CD4-positive, alpha-beta T cell treated with Interleukin-12 subunit alpha and Interleukin-12 subunit beta, for 1 hour (primary cell): ENCODE measurements around the gene MPG.

ENCODE experiments used
- DNase-seq: peaks from one replicate; pipeline ENCODE4 v3.0.0-alpha.2; 2020

Gene MPG

DNA sequence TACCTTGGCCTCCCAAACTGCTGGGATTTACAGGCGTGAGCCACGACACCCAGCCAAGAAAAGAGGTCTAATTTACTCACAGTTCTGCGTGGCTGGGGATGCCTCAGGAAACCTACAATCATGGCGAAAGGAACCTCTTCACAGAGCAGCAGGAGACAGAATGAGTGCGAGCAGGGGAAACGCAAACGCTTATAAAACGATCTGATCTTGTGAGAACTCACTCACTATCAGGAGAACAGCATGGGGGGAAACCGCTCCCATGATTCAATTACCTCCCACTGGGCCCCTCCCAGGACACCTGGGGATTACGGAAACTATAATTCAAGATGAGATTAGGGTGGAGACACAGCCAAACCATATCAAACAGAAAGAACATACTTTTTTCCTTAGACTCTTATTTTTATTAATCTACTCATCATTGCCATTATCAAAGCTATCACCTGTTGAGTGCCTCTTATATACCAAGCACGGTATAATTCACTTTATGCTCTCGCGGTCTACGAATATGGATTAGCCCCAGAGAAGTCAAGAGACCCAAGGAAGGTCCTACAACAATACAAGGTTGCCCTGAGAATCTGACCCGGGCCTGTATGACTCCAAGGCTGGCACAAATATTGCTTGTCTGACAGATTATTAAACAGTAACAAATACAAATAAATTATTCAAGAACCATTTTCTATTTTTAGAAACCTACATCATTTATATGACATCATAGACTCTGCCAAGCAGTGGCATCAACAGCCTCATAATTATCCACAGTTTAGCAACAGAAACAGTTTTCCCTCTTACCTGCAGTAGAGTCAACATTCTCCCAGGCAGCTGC lies 27.0 kb upstream of the MPG start:
- DNase-seq, result no peak

DNA sequence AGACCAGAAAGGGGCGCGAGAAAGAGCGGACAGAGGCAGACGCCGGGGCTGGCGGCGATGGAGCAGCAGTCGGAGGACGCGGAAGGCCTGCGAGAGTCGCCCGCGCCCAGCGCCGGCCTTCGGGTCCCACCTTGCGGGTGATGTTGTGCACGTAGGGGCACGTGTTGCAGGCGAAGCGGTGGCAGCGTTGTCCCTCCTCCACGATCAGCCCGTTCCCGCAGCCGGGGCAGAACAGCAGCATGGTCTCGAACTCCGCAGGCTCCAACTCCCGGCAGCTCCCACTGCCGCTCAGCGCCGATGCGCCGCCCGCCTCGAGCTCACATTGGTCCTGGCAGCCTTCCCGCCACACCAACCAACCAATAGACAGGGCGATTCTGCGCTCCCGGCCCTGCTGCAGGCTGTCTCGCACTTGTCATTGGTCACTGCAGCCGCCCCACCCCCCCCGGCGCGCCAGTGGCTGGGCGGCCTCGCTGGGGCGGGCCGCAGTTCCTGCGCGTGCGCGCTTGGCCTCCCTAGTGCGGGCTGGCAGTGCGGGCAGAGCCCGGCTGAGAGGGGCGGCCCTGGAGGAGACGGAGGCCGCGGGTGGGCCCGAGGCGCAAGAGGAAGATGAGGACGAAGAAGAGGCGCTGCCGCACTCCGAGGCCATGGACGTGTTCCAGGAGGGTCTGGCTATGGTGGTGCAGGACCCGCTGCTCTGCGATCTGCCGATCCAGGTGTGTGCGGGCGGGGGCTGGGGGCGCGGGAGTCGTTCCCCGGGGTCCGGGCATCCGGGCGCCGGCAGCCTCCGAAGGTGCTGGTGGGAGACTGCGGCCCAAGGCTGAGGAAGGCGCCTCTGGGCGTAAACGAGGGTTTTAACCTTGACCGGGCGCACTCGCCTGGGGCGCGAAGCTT lies 24.4 kb upstream of the MPG start, which contains the start of the genes POLR3K and SNRNP25:
Gene POLR3K (minus strand): TSS at position 263 of the 891 bp plus-strand sequence. CDS start 22 bp downstream, at position 241.
Gene SNRNP25 (plus strand): TSS at position 483 of the 891 bp plus-strand sequence. CDS start 189 bp downstream, at position 672.
- peak; percentile 98 for DNase-seq

DNA sequence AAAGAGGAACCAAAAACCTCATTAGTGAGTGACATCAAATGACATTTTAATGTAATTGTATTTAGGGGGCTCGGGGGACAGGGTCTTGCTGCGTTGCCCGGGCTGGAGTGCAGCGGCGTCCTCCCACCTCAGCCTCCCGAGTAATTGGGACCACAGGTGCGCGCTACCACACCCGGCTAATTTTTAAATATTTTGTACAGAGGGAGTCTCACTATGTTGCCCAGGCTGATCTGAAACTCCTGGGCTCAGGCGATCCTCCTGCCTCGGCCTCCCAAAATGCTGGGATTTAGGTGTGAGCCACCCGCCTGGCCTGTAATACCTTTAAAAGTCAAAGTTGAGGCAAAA lies 23.8 kb upstream of the MPG start:
- no peak for DNase-seq

DNA sequence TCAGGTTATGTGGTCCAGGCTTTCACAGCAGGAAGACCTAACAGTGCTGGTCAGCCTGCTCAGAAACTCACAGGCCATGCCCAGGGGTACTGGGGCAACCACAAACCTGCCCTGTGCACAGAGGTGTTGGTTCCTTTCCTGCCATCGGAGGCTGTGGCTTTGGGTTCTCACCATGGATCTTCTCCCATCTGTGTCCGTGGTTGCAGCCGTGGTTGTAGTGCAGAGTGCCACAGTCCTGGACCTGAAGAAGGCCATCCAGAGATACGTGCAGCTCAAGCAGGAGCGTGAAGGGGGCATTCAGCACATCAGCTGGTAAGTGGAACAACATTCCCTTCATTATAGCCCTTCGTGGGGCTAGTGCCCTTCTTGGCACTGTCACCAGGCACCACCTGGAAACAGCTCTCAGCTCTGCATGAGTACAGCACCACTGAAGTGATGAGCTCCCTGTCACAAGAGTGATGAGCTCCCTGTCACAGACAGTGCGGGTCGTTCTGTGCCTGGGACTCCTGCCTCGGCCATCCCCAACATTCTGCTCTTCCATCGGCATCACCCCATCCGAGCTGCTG lies 22.4 kb upstream of the MPG start:
- no peak for DNase-seq

DNA sequence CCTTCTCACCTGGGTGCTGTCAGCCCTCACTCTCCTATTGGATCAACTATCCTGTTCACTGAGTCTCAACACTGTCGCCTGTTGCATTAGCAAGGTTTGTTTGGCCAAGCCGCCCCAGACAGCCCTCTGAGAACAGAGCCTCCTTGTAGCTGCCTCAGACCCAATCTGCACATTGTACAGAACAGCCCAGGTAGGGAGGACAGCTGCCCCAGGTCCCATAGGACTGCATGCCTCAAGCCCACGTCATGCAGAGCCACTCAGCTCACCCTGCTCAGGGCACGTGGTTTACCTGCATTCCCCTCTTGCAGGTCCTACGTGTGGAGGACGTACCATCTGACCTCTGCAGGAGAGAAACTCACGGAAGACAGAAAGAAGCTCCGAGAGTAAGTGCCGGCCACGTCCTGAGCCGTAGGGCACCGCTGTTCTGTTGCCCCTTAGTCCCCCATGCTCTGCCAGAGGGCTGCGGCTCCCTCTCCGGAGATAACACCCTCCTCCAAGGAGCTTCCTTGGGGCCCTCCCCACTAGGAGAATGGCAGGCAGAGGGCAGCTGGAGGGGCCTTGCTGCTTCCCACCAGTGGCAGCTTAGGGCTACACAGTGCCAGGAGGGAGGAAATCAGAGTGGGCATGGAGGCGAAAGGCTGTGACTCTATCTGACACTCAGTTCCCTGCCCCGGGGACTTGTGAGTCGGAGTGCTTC lies 21.6 kb upstream of the MPG start:
- DNase-seq, result no peak

DNA sequence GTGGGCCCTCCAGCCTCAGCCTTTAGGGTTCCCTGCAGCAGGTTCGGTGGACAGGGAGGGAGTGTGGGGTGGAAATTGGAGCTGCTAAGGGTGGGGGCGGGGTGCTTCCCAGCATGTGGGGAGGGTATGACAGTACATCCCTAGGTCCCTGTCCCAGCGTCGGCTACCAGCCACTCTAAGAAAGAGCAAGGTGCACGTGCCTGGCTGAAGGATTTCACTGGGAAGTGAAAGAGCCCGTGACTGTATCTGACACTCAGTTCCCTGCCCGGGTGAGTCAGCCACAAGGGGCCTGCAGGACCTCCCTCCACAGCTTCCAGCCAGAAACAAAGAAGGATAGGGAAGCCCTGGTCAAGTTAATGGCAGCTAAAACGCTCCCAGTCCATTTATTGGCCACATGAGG lies 20.3 kb upstream of the MPG start:
- no peak for DNase-seq

DNA sequence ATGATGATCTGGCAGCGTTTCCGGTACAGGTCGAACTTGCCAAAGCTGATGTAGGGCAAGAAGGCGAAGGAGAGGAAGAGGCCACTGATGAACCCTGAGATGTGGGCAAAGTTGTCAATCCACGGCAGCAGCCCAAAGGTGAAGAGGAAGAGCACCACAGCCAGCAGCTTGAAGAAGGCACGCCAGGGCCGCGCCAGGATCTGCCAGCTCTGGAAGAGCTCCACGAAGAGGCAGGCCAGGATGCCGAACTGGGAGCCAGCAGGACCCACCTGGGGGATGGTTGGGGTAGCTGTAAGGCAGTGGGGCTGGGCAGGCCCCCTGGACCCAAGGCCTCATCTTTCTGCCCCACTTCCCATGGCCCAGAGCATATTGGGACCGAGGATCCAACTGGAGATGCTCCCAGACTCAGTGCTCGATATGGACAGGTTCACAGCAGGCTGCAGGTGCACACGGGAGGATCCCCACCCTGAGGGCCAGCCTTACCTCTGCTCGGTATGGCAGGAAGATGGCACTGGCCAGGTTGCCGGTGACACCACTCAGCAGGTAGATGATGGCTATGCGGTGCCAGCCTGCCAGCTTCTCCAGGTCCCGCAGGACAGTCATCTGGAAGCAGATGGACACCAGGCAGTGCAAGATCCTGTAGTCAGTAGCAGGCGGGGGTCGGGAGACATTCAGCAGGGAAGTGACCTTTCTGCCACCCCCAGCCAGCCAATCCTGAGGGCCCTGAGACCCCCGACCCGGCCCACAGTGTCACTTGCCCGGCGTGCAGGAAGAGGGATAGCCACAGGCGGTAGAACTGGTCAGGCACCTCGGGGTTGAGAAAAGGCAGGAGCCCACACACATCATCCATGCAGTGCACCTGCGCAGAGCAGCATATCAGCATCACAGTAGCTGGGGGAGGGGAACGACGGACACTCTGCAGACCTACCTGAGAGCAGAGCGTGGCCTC lies 19.3 kb upstream of the MPG start:
- no peak for DNase-seq

DNA sequence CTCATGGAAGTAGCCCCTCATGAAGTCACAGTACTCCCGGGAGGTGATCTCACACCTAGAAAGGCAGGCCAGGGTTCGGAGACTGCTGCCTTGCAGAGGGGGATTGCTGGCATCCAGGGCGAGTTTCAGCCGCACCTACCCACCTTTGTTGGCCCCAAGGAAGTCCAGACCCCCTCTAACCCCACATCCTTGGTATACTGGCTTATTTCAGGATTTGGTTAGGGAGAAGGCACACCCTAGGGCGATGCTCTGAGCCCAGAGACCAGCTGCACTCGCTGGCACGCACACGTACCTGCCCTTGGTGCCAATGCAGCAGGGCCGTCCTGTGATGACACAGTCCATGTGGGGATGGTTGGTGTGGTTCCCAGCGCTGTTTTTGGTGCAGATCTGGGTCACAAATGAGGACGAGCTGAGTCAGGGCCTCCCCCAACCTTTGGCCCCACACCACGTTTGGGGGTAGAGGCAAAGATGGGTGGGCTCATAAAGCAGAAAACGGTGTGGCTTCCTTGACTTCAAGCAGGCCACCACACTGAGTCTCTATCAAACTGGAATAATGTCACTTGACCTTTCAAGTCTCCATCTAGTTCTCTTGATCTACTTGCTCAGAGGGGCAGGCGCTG lies 18.5 kb upstream of the MPG start:
- DNase-seq, result no peak

DNA sequence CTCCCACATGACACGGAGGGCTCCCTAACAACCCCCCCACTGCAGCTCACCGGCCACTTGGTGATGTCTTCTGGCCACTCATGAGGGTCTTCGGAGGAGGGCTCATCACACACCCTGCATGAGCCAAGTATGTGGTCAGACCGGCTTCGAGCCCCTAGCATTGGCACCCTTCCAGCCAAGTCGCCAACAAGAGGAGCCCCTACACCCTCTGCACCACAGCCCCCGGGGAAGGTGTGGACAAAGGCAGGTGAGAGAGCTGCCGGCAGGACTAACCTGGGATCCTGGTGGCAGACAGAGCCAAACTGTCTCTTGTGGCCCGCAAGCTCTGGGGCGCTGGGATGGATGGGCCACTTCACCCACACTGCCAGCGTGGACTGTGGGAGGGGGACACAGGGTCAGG lies 17.9 kb upstream of the MPG start:
- DNase-seq, result no peak

DNA sequence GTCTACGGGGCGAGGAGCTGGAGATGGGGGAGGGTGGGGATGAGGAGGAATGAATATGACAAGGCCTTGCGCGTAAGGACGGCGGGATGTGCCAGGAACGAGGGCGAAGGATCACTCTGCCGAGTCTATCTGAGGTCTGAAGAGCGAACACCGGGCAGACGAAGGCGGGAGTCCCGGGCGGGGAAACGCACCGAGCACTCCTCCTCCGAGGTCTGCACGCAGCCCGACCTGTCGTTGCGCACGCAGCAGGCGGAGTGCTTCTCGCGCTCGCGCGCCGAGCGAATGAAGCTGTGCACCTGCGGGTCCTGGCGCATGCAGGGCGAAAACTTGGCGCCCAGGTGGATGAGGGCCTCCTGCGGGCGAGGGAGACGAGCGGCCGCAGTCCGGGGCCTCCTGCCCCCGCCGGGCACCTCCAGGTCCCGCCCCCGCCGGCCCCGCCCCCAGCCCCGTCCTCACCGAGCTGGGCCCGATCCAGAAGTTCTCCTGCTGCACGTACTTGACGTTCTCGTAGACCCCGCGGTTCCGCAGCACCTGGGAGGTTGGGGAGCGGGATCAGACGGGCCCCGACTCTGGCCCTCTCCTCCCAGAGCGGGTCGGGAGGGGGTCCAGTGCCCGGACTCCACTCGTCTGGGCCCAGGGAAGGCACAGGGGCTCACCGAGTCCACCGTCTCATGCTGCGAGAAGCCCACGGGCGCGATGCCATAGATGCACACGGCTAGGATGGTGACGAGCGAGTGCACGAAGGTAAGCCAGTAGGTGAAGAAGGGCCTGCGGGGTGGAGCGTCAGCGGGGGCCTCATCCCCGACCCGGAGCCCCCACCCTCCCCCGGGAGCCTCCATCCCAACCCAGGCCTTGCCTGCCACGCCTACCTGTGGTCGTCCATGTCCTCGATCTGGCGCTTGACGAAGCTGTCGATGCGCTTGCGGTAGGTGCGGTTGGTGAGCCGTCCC lies 16.8 kb upstream of the MPG start:
- no peak for DNase-seq

DNA sequence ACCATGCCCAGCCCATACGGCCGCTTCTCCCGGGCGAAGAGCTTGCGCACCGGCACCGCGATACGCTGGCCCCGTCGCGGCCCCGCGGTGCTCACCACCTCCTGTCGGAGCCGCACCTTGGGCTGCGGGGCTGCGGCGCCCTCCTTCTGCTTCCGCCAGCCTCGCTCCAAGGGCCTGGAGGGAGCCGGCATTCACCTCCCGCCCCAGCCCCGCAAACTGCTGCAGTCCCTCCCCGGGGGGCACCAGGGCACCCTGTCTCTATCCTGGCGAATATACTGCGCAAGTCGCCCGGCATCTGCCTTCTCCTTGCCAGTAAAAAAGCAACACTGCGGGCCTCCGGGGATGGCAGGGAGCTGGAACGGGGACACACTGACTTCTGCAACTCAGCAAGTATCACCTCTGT lies 16.1 kb upstream of the MPG start:
- no peak for DNase-seq

DNA sequence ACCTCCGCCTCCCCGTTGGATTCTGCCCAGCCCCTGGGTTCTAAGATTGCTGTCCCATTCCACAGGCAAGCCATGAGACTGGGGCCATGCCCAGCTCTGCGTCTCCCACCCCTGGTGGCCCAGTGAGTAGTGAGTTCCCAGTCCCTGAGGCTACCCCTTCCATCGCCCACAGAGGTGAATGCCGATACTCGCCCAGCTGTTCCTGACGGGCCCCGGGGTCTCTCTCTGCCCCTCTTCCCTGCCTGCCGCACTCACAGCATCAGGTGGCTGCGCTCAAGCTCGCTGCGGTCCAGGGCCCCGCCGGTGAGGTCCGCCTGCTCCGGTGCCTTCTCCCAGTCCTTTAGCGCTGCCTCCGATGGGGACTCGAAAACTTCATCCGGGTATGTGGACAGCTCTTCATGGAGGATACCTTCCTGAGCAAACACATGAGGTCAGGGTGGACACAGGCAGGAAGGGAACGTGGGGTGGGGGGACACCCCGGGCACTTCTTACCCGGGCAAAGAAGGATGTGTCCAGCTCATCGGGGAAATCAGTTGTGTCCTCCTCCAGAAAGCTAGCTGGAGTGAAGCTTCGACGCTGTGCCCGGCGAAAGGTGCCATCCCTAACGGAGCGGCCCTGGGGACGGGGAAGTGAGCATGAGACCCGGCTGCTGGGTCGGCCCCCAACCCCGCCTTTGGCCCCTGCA lies 15.6 kb upstream of the MPG start:
- no peak for DNase-seq

DNA sequence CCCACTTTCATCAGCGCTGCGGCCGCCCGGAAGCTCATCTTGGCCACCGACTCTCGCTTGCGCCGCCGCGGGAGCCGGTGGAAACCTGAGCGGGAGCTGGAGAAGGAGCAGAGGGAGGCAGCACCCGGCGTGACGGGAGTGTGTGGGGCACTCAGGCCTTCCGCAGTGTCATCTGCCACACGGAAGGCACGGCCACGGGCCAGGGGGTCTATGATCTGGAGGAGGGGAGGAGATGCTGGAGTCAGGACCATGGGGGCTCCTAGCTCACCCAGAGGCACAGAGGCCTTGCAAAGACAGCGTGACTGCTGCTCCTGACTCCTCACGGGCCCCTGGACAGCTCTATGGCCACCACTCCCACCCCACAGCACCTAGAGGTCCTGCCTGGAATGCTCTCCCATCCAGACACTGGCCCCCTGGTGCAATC lies 15.0 kb upstream of the MPG start:
- no peak for DNase-seq

DNA sequence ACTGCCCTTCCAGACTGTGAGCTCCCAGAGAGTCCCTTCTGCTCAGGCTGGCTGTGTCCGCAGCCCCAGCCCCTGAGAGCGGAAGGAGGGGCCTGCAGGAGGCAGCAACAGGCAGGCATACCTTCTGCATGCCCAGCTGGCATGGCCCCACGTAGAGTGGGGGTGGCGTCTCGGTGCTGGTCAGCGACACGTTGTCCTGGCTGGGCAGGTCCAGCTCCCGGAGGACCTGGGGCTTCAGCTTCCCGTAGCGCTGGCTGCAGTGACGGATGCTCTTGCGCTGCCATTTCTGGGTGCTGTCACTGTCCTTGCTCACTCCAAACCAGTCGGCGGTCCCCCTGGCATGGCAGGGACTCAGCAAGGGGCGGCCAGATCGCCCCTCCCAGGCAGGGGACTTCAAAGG lies 14.6 kb upstream of the MPG start:
- no peak for DNase-seq

DNA sequence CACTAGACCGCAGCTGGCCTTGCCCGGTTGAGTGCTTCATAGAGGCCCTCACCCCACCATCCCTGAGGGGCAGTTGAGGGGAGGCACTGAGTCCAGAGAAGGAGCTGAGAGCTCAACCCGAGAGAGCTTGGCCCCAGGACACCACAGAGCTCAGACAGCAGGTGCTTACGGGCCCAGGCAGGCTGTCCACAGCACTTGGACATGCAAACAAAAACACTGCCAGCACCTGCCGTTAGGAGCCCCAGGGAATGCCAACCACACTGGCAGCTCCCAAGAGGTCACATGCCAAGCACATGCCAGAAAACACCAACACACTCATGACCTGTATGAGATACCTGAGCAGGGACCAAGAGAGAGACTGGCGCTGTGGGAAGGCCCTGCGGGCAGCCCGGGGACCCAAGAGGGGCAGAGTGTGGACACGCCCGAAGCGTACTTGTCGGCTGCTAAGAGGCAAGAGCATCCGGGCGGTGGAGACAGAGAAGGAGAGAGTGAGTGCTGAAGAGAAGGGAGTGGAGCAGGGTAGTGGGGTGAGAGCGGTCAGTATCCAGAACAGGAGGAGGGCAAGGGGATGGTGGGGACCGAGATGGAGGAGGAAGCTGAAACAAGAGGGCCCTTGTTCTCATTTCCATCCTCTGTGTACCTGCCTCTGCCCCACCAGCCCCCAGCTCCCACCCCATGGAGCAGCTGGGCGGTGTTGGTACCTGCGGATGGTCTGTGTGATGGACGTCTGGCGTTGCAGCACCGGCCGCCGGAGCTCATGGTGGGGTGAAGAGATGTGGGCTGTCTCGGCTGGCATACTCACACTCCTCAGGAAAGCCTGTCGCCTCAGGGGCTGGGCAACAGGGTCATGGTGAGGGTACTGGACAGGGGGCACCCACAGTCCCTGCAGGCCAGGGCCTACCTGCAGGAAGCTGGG lies 13.8 kb upstream of the MPG start:
- no peak for DNase-seq

DNA sequence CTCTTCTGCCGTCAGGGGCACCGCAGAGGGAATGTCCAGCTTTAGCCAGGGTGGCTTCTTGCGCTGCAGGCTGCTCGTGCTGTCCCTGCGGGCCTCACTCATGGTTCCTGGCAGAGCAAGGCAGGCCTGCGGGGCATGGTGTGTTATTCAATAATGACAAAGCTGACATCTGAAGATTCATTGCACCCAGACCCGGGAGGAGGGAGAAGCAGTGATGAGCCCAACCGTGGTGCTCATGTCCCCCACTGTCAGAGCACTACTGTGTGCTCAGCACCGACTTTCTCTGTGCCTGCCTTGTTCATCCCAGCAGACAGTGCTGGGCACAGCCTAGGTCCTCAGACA lies 13.1 kb upstream of the MPG start:
- DNase-seq, result no peak

DNA sequence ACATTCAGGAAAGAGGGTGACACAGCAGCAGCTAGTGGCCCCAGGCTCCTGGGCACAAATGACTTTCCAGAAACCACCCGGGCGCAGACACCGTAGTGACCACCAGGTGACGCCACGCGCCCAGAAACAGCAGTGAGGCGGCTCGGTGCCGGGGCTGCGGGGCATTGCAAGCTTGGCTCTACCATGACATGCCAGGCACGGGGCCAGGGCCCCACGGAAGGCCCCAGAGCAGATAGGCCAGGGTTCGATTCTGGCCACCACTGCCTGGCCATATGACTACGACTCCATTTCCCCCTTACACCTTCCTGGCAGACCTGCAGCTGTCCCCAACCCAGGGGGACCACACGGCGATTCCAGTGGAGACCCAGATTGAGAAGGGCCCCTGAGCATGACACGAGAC lies 12.3 kb upstream of the MPG start:
- DNase-seq, result peak; percentile 83
